ENCODE data around the gene ELP5. TPM values are rescaled to one million over a fixed set of nuclear protein-coding genes. Genes with fewer than 3 reads are reported as not detected.

ELP5 gene
- total RNA-seq, 2 donors from 2014 or later: 28.1 to 70.7 TPM

GRCh38 chr17:7251661-7252175 is 297 bp upstream of the ELP5 start, which contains the start of gene CTDNEP1:
Gene CTDNEP1, minus strand, starts transcription at chr17:7251734. Its CDS starts 438 bp downstream, at chr17:7251296.
- Histone ChIP-seq H3K4me1 (peaks cover 0 to 36% of the 10 kb centered on the region in 2 donors), H3K4me3 (peak within 1 kb of the TSS; percentile 94 to 96), H3K36me3 (peaks cover 32% of the 10 kb centered on the region), H3K27me3 (no peaks in the 10 kb centered on the region), H3K27ac (peak within 1 kb of the TSS; percentile 99), H3K9me3 (no peaks in the 10 kb centered on the region)
- DNase-seq (ENCODE audit: low spot score): peak; percentile 99
- no peak for TF ChIP-seq CTCF (IDR thresholded peaks at IDR 0.05)

GRCh38 chr17:7253082-7253481 is 1.1 kb downstream of the ELP5 start:
- DNase-seq (ENCODE audit: low spot score): no peak
- H3K4me3 ChIP-seq: peak overlapping the region; percentile 94 to 96
- H3K4me1 ChIP-seq: peaks cover 0 to 36% of the 10 kb centered on the region in 2 donors
- H3K27me3 ChIP-seq: no peaks in the 10 kb centered on the region
- TF ChIP-seq CTCF (IDR thresholded peaks at IDR 0.05): no peak
- peak overlapping the region; percentile 99 for H3K27ac ChIP-seq
- H3K36me3 ChIP-seq: peaks cover 40% of the 10 kb centered on the region
- H3K9me3 ChIP-seq: no peaks in the 10 kb centered on the region

- TF ChIP-seq CTCF (IDR thresholded peaks at IDR 0.05): no peak
- Histone ChIP-seq H3K4me3 (no peak overlapping the region), H3K4me1 (peaks cover 0 to 27% of the 10 kb centered on the region in 2 donors), H3K27ac (no peak overlapping the region), H3K27me3 (no peaks in the 10 kb centered on the region), H3K9me3 (no peaks in the 10 kb centered on the region), H3K36me3 (peaks cover 51% of the 10 kb centered on the region)
- no peak for DNase-seq (ENCODE audit: low spot score)
These were observed 2.5 kb downstream of the ELP5 start for GRCh38 chr17:7254511-7254910.

- DNase-seq (ENCODE audit: low spot score): no peak
- no peak for TF ChIP-seq CTCF (IDR thresholded peaks at IDR 0.05)
- Histone ChIP-seq H3K9me3 (no peaks in the 10 kb centered on the region), H3K36me3 (peaks cover 51% of the 10 kb centered on the region), H3K27ac (no peak overlapping the region), H3K4me3 (no peak overlapping the region), H3K27me3 (peaks cover under 1 to 10% of the 10 kb centered on the region in 2 donors), H3K4me1 (peaks cover 0 to 27% of the 10 kb centered on the region in 2 donors)
These were observed 4.9 kb downstream of the ELP5 start for GRCh38 chr17:7256766-7257456.

GRCh38 chr17:7258731-7259554 is 6.9 kb downstream of the ELP5 start:
- no peak for TF ChIP-seq CTCF (IDR thresholded peaks at IDR 0.05)
- DNase-seq (ENCODE audit: low spot score): no peak

More at GRCh38 chr17:7258731-7259554, 6.9 kb downstream of the ELP5 start:
- Histone ChIP-seq H3K27me3 (peaks cover 11 to 29% of the 10 kb centered on the region in 2 donors), H3K36me3 (peaks cover 51% of the 10 kb centered on the region), H3K27ac (no peak overlapping the region), H3K9me3 (no peaks in the 10 kb centered on the region), H3K4me1 (peaks cover 0 to 30% of the 10 kb centered on the region in 2 donors), H3K4me3 (no peak overlapping the region)

All from right atrium auricular region (tissue), 2 donors.